Karpas-422 (cell line): Measurements from ENCODE around the gene SLC29A4. TPM values are rescaled to one million over a fixed set of nuclear protein-coding genes. Genes with fewer than 3 reads are reported as not detected.
"Not testable (repeated sequence)": the region's sequence is repeated elsewhere in the genome, so short reads cannot be mapped to it uniquely, and the experiment has no call there.

Source experiments
- DNase-seq: peaks from one replicate; pipeline ENCODE4 v3.0.0-alpha.2; 2015
- H2AFZ ChIP-seq: fragments of 200-600 bp; sonication (generic); 2 replicates; pipeline ENCODE4 v1.6.1; 2014; ENCODE audit warnings: antibody characterized with exemption, low read length, mixed read lengths
- H3K27ac ChIP-seq: fragments of 200-600 bp; sonication (generic); 2 replicates; pipeline ENCODE4 v1.5.1; 2014; ENCODE audit warnings: mild to moderate bottlenecking, low read length, moderate library complexity
- H3K27me3 ChIP-seq: fragments of 200-600 bp; sonication (generic); 2 replicates; pipeline ENCODE4 v1.6.1; 2014; ENCODE audit warnings: low read length, mixed read lengths
- H3K36me3 ChIP-seq: fragments of 200-600 bp; sonication (generic); 2 replicates; pipeline ENCODE4 v1.6.1; 2014; ENCODE audit warnings: low read length, mixed read lengths; ENCODE audit not compliant: insufficient read depth
- H3K4me1 ChIP-seq: fragments of 200-600 bp; sonication (generic); 2 replicates; pipeline ENCODE4 v1.6.1; 2014; ENCODE audit warnings: mild to moderate bottlenecking, low read length, mixed read lengths
- H3K4me2 ChIP-seq: fragments of 200-600 bp; sonication (generic); 2 replicates; pipeline ENCODE4 v1.6.1; 2014; ENCODE audit warnings: low read length, low read depth, mild to moderate bottlenecking; ENCODE audit not compliant: poor library complexity, severe bottlenecking
- H3K4me3 ChIP-seq: fragments of 200-600 bp; sonication (generic); 2 replicates; pipeline ENCODE4 v1.5.1; 2014; ENCODE audit warnings: mild to moderate bottlenecking, antibody characterized with exemption, low read length, mixed read lengths
- H3K79me2 ChIP-seq: fragments of 200-600 bp; sonication (generic); 2 replicates; pipeline ENCODE4 v1.6.1; 2014; ENCODE audit warnings: mild to moderate bottlenecking, low read length, mixed read lengths
- H3K9ac ChIP-seq: fragments of 200-600 bp; sonication (generic); 2 replicates; pipeline ENCODE4 v1.6.0; 2014; ENCODE audit warnings: low read length
- H3K9me2 ChIP-seq: fragments of 200-600 bp; sonication (generic), shearing (Covaris generic); replicated peaks from 2 replicates; pipeline ENCODE4 v1.6.0; 2014; ENCODE audit warnings: mild to moderate bottlenecking, low read length, moderate library complexity; ENCODE audit not compliant: insufficient read depth
- H3K9me3 ChIP-seq: fragments of 300-700, 200-600 bp; sonication (generic); 2 replicates; pipeline ENCODE4 v1.6.1; 2014; ENCODE audit warnings: low read length, mixed read lengths
- H4K20me1 ChIP-seq: fragments of 200-600 bp; sonication (generic); 2 replicates; pipeline ENCODE4 v1.6.1; 2014; ENCODE audit warnings: mild to moderate bottlenecking, antibody characterized with exemption, low read length, low read depth; ENCODE audit not compliant: insufficient read depth
- total RNA-seq: library from RNA; depleted of rRNA; stranded (reverse); fragments of >200 nt; shearing (Covaris generic); gene quantifications from 2 replicates; pipeline ENCODE4 v1.2.3, GENCODE V29; 2014; ENCODE audit warnings: low replicate concordance

The SLC29A4 gene
- total RNA-seq, 1 experiment from 2014 or later, result not detected

DNA sequence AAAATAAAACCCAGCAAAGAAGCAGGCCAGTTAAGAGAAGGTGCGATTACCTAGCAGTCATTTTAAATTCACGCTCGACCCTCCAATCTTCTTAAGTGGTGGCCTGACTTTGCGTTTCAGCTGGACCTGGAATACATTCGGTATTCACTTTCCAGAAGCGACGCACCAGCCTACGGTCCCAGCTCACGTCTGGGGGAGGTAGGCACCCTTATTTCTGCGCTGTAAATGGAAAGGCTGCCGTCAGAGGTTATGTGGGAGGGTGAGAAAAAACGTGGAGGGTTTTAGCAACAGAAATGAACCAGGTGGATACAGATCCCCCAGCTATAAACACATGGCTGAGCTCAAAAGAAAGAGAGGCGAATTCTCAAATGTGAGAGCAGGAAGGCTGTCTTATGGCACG, 29.2 kb upstream of the SLC29A4 start:
- H3K4me1 ChIP-seq, H2AFZ ChIP-seq, H3K9me3 ChIP-seq, DNase-seq, H3K79me2 ChIP-seq, H3K4me3 ChIP-seq, H3K27ac ChIP-seq, H3K9me2 ChIP-seq, H3K9ac ChIP-seq, H3K27me3 ChIP-seq, H4K20me1 ChIP-seq, H3K36me3 ChIP-seq, H3K4me2 ChIP-seq: not testable (repeated sequence)

DNA sequence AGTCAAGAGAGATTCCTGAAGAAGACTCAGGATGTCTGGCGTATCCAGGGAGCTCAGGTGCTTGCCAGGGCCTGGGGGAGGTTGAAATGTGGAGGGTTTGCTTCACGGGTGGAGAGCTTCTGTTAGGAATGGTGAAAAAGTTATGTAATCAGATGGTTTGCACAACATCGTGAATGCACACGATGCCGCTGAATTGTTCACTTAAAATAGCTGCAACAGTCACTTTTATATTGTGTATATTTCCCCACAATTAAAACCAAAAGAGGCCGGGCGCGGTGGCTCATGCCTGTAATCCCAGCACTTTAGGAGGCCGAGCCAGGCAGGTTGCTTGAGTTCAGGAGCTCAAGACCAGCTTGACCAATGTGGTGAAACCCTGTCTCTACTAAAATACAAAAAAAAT, 28.4 kb upstream of the SLC29A4 start:
- H2AFZ ChIP-seq, H3K4me1 ChIP-seq, H3K36me3 ChIP-seq, H3K4me3 ChIP-seq, DNase-seq, H3K9me3 ChIP-seq, H3K4me2 ChIP-seq, H4K20me1 ChIP-seq, H3K27me3 ChIP-seq, H3K79me2 ChIP-seq, H3K9me2 ChIP-seq, H3K9ac ChIP-seq, H3K27ac ChIP-seq: not testable (repeated sequence)

DNA sequence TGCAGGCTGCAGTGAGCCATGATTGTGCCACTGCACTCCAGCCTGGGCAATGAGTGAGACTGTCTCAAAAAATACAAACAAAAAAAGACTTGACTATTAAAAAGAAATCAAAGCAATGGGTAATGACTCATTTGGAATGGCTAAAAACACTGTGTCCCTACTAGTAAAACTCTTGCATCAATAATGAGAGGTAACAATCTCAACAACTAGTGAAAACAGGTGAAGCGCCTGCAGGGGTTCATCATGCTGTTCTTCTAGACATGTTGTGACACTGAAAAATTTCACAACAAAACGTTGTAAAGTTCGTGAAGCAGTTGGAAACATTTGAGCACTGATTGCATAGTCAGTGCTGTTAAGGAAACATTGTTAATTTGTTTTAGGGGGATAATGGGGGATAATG, 26.9 kb upstream of the SLC29A4 start:
- H3K79me2 ChIP-seq, result no peaks in the 10 kb centered on the region
- no peaks in the 10 kb centered on the region for H3K27me3 ChIP-seq
- H3K9me2 ChIP-seq, result no peaks in the 10 kb centered on the region
- no peaks in the 10 kb centered on the region for H3K9me3 ChIP-seq
- no peak overlapping the region for H3K27ac ChIP-seq
- H2AFZ ChIP-seq, result no peak overlapping the region
- no peak for DNase-seq
- H4K20me1 ChIP-seq, result no peaks in the 10 kb centered on the region
- H3K4me2 ChIP-seq, result no peak overlapping the region
- H3K36me3 ChIP-seq, result no peaks in the 10 kb centered on the region
- H3K4me1 ChIP-seq, result no peaks in the 10 kb centered on the region
- H3K4me3 ChIP-seq, result no peak overlapping the region
- H3K9ac ChIP-seq, result no peak overlapping the region

- H3K4me3 ChIP-seq, H3K4me1 ChIP-seq, H3K79me2 ChIP-seq, H3K9ac ChIP-seq, H3K36me3 ChIP-seq, H3K27me3 ChIP-seq, H2AFZ ChIP-seq, H3K4me2 ChIP-seq, H3K9me3 ChIP-seq, H3K9me2 ChIP-seq, H3K27ac ChIP-seq, DNase-seq, H4K20me1 ChIP-seq: not testable (repeated sequence)
These were observed 22.1 kb upstream of the SLC29A4 start for GRCh38 chr7:5260530-5261068.

GRCh38 chr7:5263066-5263465, 19.7 kb upstream of the SLC29A4 start:
- not testable (repeated sequence) for H3K27me3 ChIP-seq, H3K9ac ChIP-seq, H3K9me3 ChIP-seq, H3K27ac ChIP-seq, H3K4me3 ChIP-seq, H3K4me2 ChIP-seq, H3K9me2 ChIP-seq, DNase-seq, H3K36me3 ChIP-seq, H2AFZ ChIP-seq, H4K20me1 ChIP-seq, H3K4me1 ChIP-seq, H3K79me2 ChIP-seq

- Histone ChIP-seq H3K27me3 (no peaks in the 10 kb centered on the region), H3K9me2 (no peaks in the 10 kb centered on the region), H3K4me1 (no peaks in the 10 kb centered on the region), H3K9me3 (no peaks in the 10 kb centered on the region), H3K9ac (no peak overlapping the region), H3K79me2 (no peaks in the 10 kb centered on the region), H3K36me3 (no peaks in the 10 kb centered on the region), H3K27ac (no peak overlapping the region), H3K4me3 (no peak overlapping the region), H4K20me1 (no peaks in the 10 kb centered on the region), H2AFZ (no peak overlapping the region), H3K4me2 (no peak overlapping the region)
- no peak for DNase-seq
These were observed 17.2 kb upstream of the SLC29A4 start for GRCh38 chr7:5265320-5266190.

DNA sequence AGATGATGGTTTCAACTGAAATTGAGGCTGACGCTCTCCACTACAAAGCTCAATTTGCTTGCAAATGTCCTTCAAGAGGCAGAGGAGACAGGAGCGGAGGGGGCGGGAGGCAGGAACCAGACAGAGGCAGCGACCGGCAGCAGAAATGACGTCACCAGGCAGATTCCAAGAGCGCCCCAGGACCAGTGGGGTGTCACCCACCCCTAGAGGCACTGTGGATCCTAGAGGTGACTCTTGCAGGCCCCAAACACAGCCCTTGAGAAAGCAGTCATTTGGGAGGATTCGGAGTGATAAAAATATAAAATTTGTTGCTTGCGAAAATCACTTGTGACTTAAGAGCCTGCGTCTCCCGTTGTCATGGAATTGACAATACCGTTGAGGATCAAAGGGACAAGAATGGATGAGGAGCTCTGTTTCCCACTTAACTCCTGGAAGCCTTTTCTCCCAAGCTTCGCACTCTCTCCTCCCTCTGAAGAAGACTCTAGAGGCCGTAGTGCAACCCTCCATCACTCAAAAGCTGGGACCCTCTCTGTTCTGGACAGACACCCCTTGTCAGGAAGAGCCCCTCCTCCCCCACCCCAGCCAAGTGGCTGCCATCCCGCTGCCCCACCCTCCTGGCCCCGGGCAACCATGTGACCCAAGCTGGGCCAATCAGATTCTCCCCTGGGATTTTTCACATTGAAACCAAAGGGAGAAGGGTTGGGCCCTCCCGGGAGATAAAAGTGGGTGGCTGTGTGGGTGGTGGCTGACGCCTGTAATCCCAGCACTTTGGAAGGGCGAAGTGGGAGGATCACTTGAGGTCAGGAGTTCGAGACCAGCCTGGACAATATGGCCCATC, 16.3 kb upstream of the SLC29A4 start:
- H3K4me2 ChIP-seq, result no peak overlapping the region
- H4K20me1 ChIP-seq, result no peaks in the 10 kb centered on the region
- H3K4me3 ChIP-seq, result no peak overlapping the region
- no peak for DNase-seq
- no peaks in the 10 kb centered on the region for H3K36me3 ChIP-seq
- H3K27ac ChIP-seq, result no peak overlapping the region
- no peaks in the 10 kb centered on the region for H3K27me3 ChIP-seq
- H2AFZ ChIP-seq, result no peak overlapping the region
- H3K9me2 ChIP-seq, result no peaks in the 10 kb centered on the region
- H3K4me1 ChIP-seq, result no peaks in the 10 kb centered on the region
- H3K79me2 ChIP-seq, result no peaks in the 10 kb centered on the region
- no peak overlapping the region for H3K9ac ChIP-seq
- no peaks in the 10 kb centered on the region for H3K9me3 ChIP-seq

- not testable (repeated sequence) for H3K79me2 ChIP-seq, DNase-seq
These were observed 14.9 kb upstream of the SLC29A4 start for GRCh38 chr7:5267829-5268228.

More at GRCh38 chr7:5267829-5268228, 14.9 kb upstream of the SLC29A4 start:
- H3K27ac ChIP-seq, H3K9me2 ChIP-seq, H3K4me1 ChIP-seq, H3K4me2 ChIP-seq, H3K4me3 ChIP-seq, H3K36me3 ChIP-seq, H3K9me3 ChIP-seq, H3K27me3 ChIP-seq, H2AFZ ChIP-seq, H3K9ac ChIP-seq, H4K20me1 ChIP-seq: not testable (repeated sequence)
